Activated CD4-positive, alpha-beta memory T cell treated with anti-CD3 and anti-CD28 coated beads for 36 hours (primary cell): ENCODE measurements around the gene PTPRT. TPM values are rescaled to one million over a fixed set of nuclear protein-coding genes. Genes with fewer than 3 reads are reported as not detected.

ENCODE experiments used
- CTCF ChIA-PET: fragments of 350-600 bp; sonication (Branson Sonifier 250); formaldehyde crosslinking; loops from one replicate; lab custom pipeline; 2021; ENCODE audit warnings: antibody characterized with exemption, inconsistent platforms; lab: Charles Lee
- POLR2A ChIA-PET: fragments of 350-600 bp; sonication (Branson Sonifier 250); formaldehyde crosslinking; loops from one replicate; lab custom pipeline; 2021; ENCODE audit warnings: antibody characterized with exemption; lab: Charles Lee
- DNase-seq: peaks from one replicate; pipeline ENCODE4 v3.0.0-alpha.2; 2020
- H3K27ac Mint-ChIP-seq: one replicate; pipeline ENCODE4 v1.8.0; 2021; ENCODE audit warnings: mixed read lengths
- H3K27me3 Mint-ChIP-seq: one replicate; pipeline ENCODE4 v1.8.0; 2021; ENCODE audit warnings: mixed read lengths
- H3K36me3 Mint-ChIP-seq: one replicate; pipeline ENCODE4 v1.8.0; 2021; ENCODE audit warnings: mixed read lengths
- H3K4me1 Mint-ChIP-seq: one replicate; pipeline ENCODE4 v1.8.0; 2021; ENCODE audit warnings: low read depth, mixed read lengths
- H3K4me3 Mint-ChIP-seq: one replicate; pipeline ENCODE4 v1.8.0; 2021; ENCODE audit warnings: mild to moderate bottlenecking, mixed read lengths
- H3K9me3 Mint-ChIP-seq: one replicate; pipeline ENCODE4 v1.8.0; 2021; ENCODE audit warnings: mixed read lengths
- intact Hi-C: fragments of 100-400 bp; cut with micrococcal nuclease; formaldehyde crosslinking; loops from one replicate; pipeline ENCODE4 v1.15.1; 2023
- total RNA-seq, 2 experiments: library from RNA; stranded (reverse); gene quantifications; one replicate each; pipeline ENCODE4 v1.2.3, GENCODE V29; 2021

The PTPRT gene
- total RNA-seq, 2 experiments from 2014 or later = not detected

- ChIA-PET CTCF (no interaction called here), POLR2A (no interaction called here)
- no peaks in the 10 kb centered on the region for H3K27me3 Mint-ChIP-seq
- H3K27ac Mint-ChIP-seq = no peak overlapping the region
- DNase-seq = no peak
- no peaks in the 10 kb centered on the region for H3K4me1 Mint-ChIP-seq
- H3K4me3 Mint-ChIP-seq = no peak overlapping the region
- H3K9me3 Mint-ChIP-seq = no peaks in the 10 kb centered on the region
- intact Hi-C loops = no loop called here
- H3K36me3 Mint-ChIP-seq = no peaks in the 10 kb centered on the region
Observed at GRCh38 chr20:42204109-42204660, 985.5 kb downstream of the PTPRT start.

- CTCF ChIA-PET = no interaction called here
- POLR2A ChIA-PET = no interaction called here
- Mint-ChIP-seq H3K36me3 (no peaks in the 10 kb centered on the region), H3K9me3 (peaks cover 2% of the 10 kb centered on the region), H3K27me3 (no peaks in the 10 kb centered on the region), H3K27ac (no peak overlapping the region), H3K4me3 (no peak overlapping the region), H3K4me1 (no peaks in the 10 kb centered on the region)
- intact Hi-C loops = no loop called here
- DNase-seq = no peak
Observed at GRCh38 chr20:42197599-42197998, 992.1 kb downstream of the PTPRT start.

GRCh38 chr20:42193119-42193518, 996.6 kb downstream of the PTPRT start:
- intact Hi-C loops = no loop called here
- Mint-ChIP-seq H3K9me3 (peaks cover 6% of the 10 kb centered on the region), H3K27me3 (no peaks in the 10 kb centered on the region), H3K36me3 (no peaks in the 10 kb centered on the region), H3K27ac (no peak overlapping the region), H3K4me1 (no peaks in the 10 kb centered on the region), H3K4me3 (no peak overlapping the region)
- ChIA-PET CTCF (no interaction called here), POLR2A (no interaction called here)
- no peak for DNase-seq

- intact Hi-C loops = no loop called here
- Mint-ChIP-seq H3K9me3 (peaks cover 4% of the 10 kb centered on the region), H3K27ac (no peak overlapping the region), H3K4me1 (no peaks in the 10 kb centered on the region), H3K27me3 (no peaks in the 10 kb centered on the region), H3K4me3 (no peak overlapping the region), H3K36me3 (no peaks in the 10 kb centered on the region)
- DNase-seq = no peak
- POLR2A ChIA-PET = no interaction called here
- CTCF ChIA-PET = no interaction called here
Observed at GRCh38 chr20:42192321-42192720, 997.4 kb downstream of the PTPRT start.

GRCh38 chr20:42191140-42191860, 998.4 kb downstream of the PTPRT start:
- Mint-ChIP-seq H3K4me3 (no peak overlapping the region), H3K9me3 (peaks cover 8% of the 10 kb centered on the region), H3K36me3 (no peaks in the 10 kb centered on the region), H3K27me3 (no peaks in the 10 kb centered on the region), H3K4me1 (no peaks in the 10 kb centered on the region), H3K27ac (no peak overlapping the region)
- intact Hi-C loops = no loop called here
- DNase-seq = no peak
- ChIA-PET CTCF (no interaction called here), POLR2A (no interaction called here)

- Mint-ChIP-seq H3K4me1 (no peaks in the 10 kb centered on the region), H3K4me3 (no peak overlapping the region), H3K27ac (no peak overlapping the region), H3K36me3 (no peaks in the 10 kb centered on the region), H3K9me3 (peaks cover 15% of the 10 kb centered on the region), H3K27me3 (no peaks in the 10 kb centered on the region)
- no peak for DNase-seq
- ChIA-PET CTCF (no interaction called here), POLR2A (no interaction called here)
- intact Hi-C loops = no loop called here
Observed at GRCh38 chr20:42190084-42190483, 999.6 kb downstream of the PTPRT start.

GRCh38 chr20:42186337-42186736, 1003.4 kb downstream of the PTPRT start:
- Mint-ChIP-seq H3K4me3 (no peak overlapping the region), H3K27me3 (no peaks in the 10 kb centered on the region), H3K9me3 (peaks cover 17% of the 10 kb centered on the region), H3K4me1 (no peaks in the 10 kb centered on the region), H3K27ac (no peak overlapping the region), H3K36me3 (no peaks in the 10 kb centered on the region)
- ChIA-PET POLR2A (no interaction called here), CTCF (no interaction called here)
- intact Hi-C loops = no loop called here
- DNase-seq = no peak

GRCh38 chr20:42183147-42183546, 1006.6 kb downstream of the PTPRT start:
- ChIA-PET POLR2A (no interaction called here), CTCF (interaction anchor here (0.6 kb wide), 1 partner anchor 53 kb away, joined by 3 read pairs; no protein-coding TSS in a partner anchor)
- Mint-ChIP-seq H3K27ac (no peak overlapping the region), H3K4me3 (no peak overlapping the region), H3K27me3 (no peaks in the 10 kb centered on the region), H3K4me1 (no peaks in the 10 kb centered on the region), H3K9me3 (peaks cover 19% of the 10 kb centered on the region), H3K36me3 (no peaks in the 10 kb centered on the region)
- no peak for DNase-seq
- intact Hi-C loops = no loop called here

GRCh38 chr20:42181064-42181463, 1008.6 kb downstream of the PTPRT start:
- no peaks in the 10 kb centered on the region for H3K36me3 Mint-ChIP-seq
- no peak overlapping the region for H3K4me3 Mint-ChIP-seq
- ChIA-PET POLR2A (no interaction called here), CTCF (no interaction called here)
- H3K4me1 Mint-ChIP-seq = no peaks in the 10 kb centered on the region
- intact Hi-C loops = no loop called here
- DNase-seq = no peak
- H3K9me3 Mint-ChIP-seq = peaks cover 15% of the 10 kb centered on the region
- no peak overlapping the region for H3K27ac Mint-ChIP-seq
- no peaks in the 10 kb centered on the region for H3K27me3 Mint-ChIP-seq

GRCh38 chr20:42179768-42180167, 1009.9 kb downstream of the PTPRT start:
- no peak for DNase-seq
- Mint-ChIP-seq H3K4me3 (no peak overlapping the region), H3K27me3 (no peaks in the 10 kb centered on the region), H3K27ac (no peak overlapping the region), H3K4me1 (no peaks in the 10 kb centered on the region), H3K36me3 (no peaks in the 10 kb centered on the region), H3K9me3 (peaks cover 6% of the 10 kb centered on the region)
- CTCF ChIA-PET = no interaction called here
- POLR2A ChIA-PET = no interaction called here
- intact Hi-C loops = no loop called here

- DNase-seq = no peak
- H3K36me3 Mint-ChIP-seq = no peaks in the 10 kb centered on the region
- intact Hi-C loops = no loop called here
- POLR2A ChIA-PET = no interaction called here
- CTCF ChIA-PET = no interaction called here
- H3K4me3 Mint-ChIP-seq = no peak overlapping the region
- H3K9me3 Mint-ChIP-seq = no peaks in the 10 kb centered on the region
- H3K4me1 Mint-ChIP-seq = no peaks in the 10 kb centered on the region
- H3K27ac Mint-ChIP-seq = no peak overlapping the region
- H3K27me3 Mint-ChIP-seq = no peaks in the 10 kb centered on the region
Observed at GRCh38 chr20:42173440-42173839, 1016.3 kb downstream of the PTPRT start.

GRCh38 chr20:42164121-42164890, 1025.4 kb downstream of the PTPRT start:
- DNase-seq = no peak
- Mint-ChIP-seq H3K27ac (no peak overlapping the region), H3K4me3 (no peak overlapping the region), H3K9me3 (no peaks in the 10 kb centered on the region), H3K36me3 (no peaks in the 10 kb centered on the region), H3K4me1 (no peaks in the 10 kb centered on the region), H3K27me3 (no peaks in the 10 kb centered on the region)
- ChIA-PET POLR2A (no interaction called here), CTCF (no interaction called here)
- intact Hi-C loops = no loop called here
